H9 (cell line): ENCODE data around the gene CMTM4. TPM values are rescaled to one million over a fixed set of nuclear protein-coding genes. Genes with fewer than 3 reads are reported as not detected.

Experiments
- DNase-seq: peaks from one replicate; pipeline ENCODE4 v3.0.0-alpha.2; 2017
- H2AFZ ChIP-seq: one replicate; pipeline ENCODE4 v1.6.1; 2013; ENCODE audit warnings: mild to moderate bottlenecking, low read length, control low read depth, moderate library complexity
- H2AK5ac ChIP-seq: 2 replicates; pipeline ENCODE4 v1.6.1; 2013; ENCODE audit warnings: low read length, control low read depth, mixed read lengths; ENCODE audit not compliant: insufficient read length
- H2BK120ac ChIP-seq: one replicate; pipeline ENCODE4 v1.6.1; 2013; ENCODE audit warnings: low read depth, mild to moderate bottlenecking, low read length, control low read depth, inconsistent platforms; ENCODE audit not compliant: poor library complexity, severe bottlenecking
- H2BK12ac ChIP-seq: 2 replicates; pipeline ENCODE4 v1.6.1; 2013; ENCODE audit warnings: low read length, control low read depth, mixed read lengths, low read depth; ENCODE audit not compliant: insufficient read length
- H2BK15ac ChIP-seq: 2 replicates; pipeline ENCODE4 v1.6.1; 2013; ENCODE audit warnings: low read depth, low read length, control low read depth
- H2BK20ac ChIP-seq: one replicate; pipeline ENCODE4 v1.6.1; 2013; ENCODE audit warnings: low read depth, mild to moderate bottlenecking, low read length, control low read depth, inconsistent platforms; ENCODE audit not compliant: poor library complexity, severe bottlenecking
- H2BK5ac ChIP-seq: 2 replicates; pipeline ENCODE4 v1.6.1; 2013; ENCODE audit warnings: low read length, control low read depth, mixed read lengths; ENCODE audit not compliant: insufficient read length
- H3K14ac ChIP-seq: 2 replicates; pipeline ENCODE4 v1.6.1; 2013; ENCODE audit warnings: low read length, control low read depth; ENCODE audit not compliant: insufficient read depth
- H3K18ac ChIP-seq: 2 replicates; pipeline ENCODE4 v1.6.1; 2013; ENCODE audit warnings: low read depth, mild to moderate bottlenecking, mixed read lengths, low read length, control low read depth; ENCODE audit not compliant: insufficient read length
- H3K23ac ChIP-seq: 2 replicates; pipeline ENCODE4 v1.6.1; 2013; ENCODE audit warnings: low read length, control low read depth, mixed read lengths, low read depth; ENCODE audit not compliant: insufficient read length
- H3K23me2 ChIP-seq: 2 replicates; pipeline ENCODE4 v1.6.1; 2013; ENCODE audit warnings: low read depth, mild to moderate bottlenecking, mixed read lengths, low read length, control low read depth; ENCODE audit not compliant: insufficient read length, poor library complexity, severe bottlenecking
- H3K27ac ChIP-seq: 2 replicates; pipeline ENCODE4 v1.5.1; 2013; ENCODE audit warnings: low read length, control low read depth, mixed read lengths, low read depth; ENCODE audit not compliant: insufficient read length
- H3K27me3 ChIP-seq: 2 replicates; pipeline ENCODE4 v1.6.1; 2013; ENCODE audit warnings: low read length, control low read depth, inconsistent platforms; ENCODE audit not compliant: insufficient read depth
- H3K4ac ChIP-seq: 2 replicates; pipeline ENCODE4 v1.6.1; 2013; ENCODE audit warnings: low read depth, mild to moderate bottlenecking, control low read depth, inconsistent platforms, low read length, moderate library complexity
- H3K4me1 ChIP-seq: 2 replicates; pipeline ENCODE4 v1.6.1; 2013; ENCODE audit warnings: low read length, control low read depth, inconsistent platforms; ENCODE audit not compliant: insufficient read depth
- H3K4me2 ChIP-seq: 2 replicates; pipeline ENCODE4 v1.6.1; 2013; ENCODE audit warnings: low read length, control low read depth, mixed read lengths; ENCODE audit not compliant: insufficient read length, insufficient read depth
- H3K56ac ChIP-seq: 2 replicates; pipeline ENCODE4 v1.6.1; 2013; ENCODE audit warnings: low read depth, mild to moderate bottlenecking, mixed read lengths, low read length, control low read depth; ENCODE audit not compliant: insufficient read length
- H3K79me1 ChIP-seq: 2 replicates; pipeline ENCODE4 v1.6.1; 2013; ENCODE audit warnings: low read depth, mild to moderate bottlenecking, moderate library complexity, low read length, control low read depth, inconsistent platforms; ENCODE audit not compliant: insufficient read depth, poor library complexity, severe bottlenecking
- H3K79me2 ChIP-seq: 2 replicates; pipeline ENCODE4 v1.6.1; 2013; ENCODE audit warnings: low read length, control low read depth, inconsistent platforms; ENCODE audit not compliant: insufficient read depth
- H3K9ac ChIP-seq: 2 replicates; pipeline ENCODE4 v1.6.1; 2013; ENCODE audit warnings: low read length, control low read depth, mixed read lengths; ENCODE audit not compliant: insufficient read length; ENCODE audit errors: extremely low read depth
- H3K9me3 ChIP-seq: one replicate; pipeline ENCODE4 v1.6.1; 2013; ENCODE audit warnings: low read depth, low read length, inconsistent platforms; ENCODE audit not compliant: control insufficient read depth
- H3T11ph ChIP-seq: one replicate; pipeline ENCODE4 v1.6.1; 2013; ENCODE audit warnings: mild to moderate bottlenecking, low read length, control low read depth, inconsistent platforms
- H4K20me1 ChIP-seq: one replicate; pipeline ENCODE4 v1.6.1; 2013; ENCODE audit not compliant: control insufficient read depth, insufficient read length, insufficient read depth
- H4K5ac ChIP-seq: 2 replicates; pipeline ENCODE4 v1.6.1; 2013; ENCODE audit warnings: low read depth, mild to moderate bottlenecking, mixed read lengths, low read length, control low read depth; ENCODE audit not compliant: insufficient read length
- H4K8ac ChIP-seq: replicated peaks from 2 replicates; pipeline ENCODE4 v1.6.1; 2013; ENCODE audit warnings: low read length, control low read depth, mixed read lengths, low read depth; ENCODE audit not compliant: insufficient read length
- H4K91ac ChIP-seq: 2 replicates; pipeline ENCODE4 v1.6.1; 2013; ENCODE audit warnings: low read depth, mild to moderate bottlenecking, moderate library complexity, mixed read lengths, low read length, control low read depth; ENCODE audit not compliant: insufficient read length
- H3K27ac Mint-ChIP-seq, 3 experiments: 2 replicates in 2 of 3; 3 replicates in 1 of 3; pipeline ENCODE4 v1.8.0; 2020 to 2021; ENCODE audit warnings: mixed read lengths in 3 of 3, mild to moderate bottlenecking in 1 of 3, moderate library complexity in 1 of 3
- H3K27me3 Mint-ChIP-seq: 2 replicates; pipeline ENCODE4 v1.8.0; 2021; ENCODE audit warnings: low read depth, mild to moderate bottlenecking, moderate library complexity, mixed read lengths
- H3K36me3 Mint-ChIP-seq, 3 experiments: 2 replicates in 2 of 3; 3 replicates in 1 of 3; pipeline ENCODE4 v1.8.0; 2020 to 2021; ENCODE audit warnings: low read depth in 3 of 3, mixed read lengths in 3 of 3; ENCODE audit not compliant: insufficient read depth in 1 of 3
- H3K4me1 Mint-ChIP-seq, 2 experiments: 2 replicates each; pipeline ENCODE4 v1.8.0; 2020; ENCODE audit warnings: mixed read lengths in 2 of 2
- H3K4me3 Mint-ChIP-seq, 2 experiments: 2 replicates in 1 of 2; 3 replicates in 1 of 2; pipeline ENCODE4 v1.8.0; 2020 to 2021; ENCODE audit warnings: mild to moderate bottlenecking in 2 of 2, mixed read lengths in 2 of 2, moderate library complexity in 1 of 2
- H3K9me3 Mint-ChIP-seq, 2 experiments: 2 replicates in 1 of 2; 3 replicates in 1 of 2; pipeline ENCODE4 v1.8.0; 2020; ENCODE audit warnings: mild to moderate bottlenecking in 2 of 2, mixed read lengths in 2 of 2, moderate library complexity in 1 of 2
- WGBS: extraction: QIAGEN DNeasy Blood & Tissue Kit; methylation state at CpG from one replicate; pipeline ENCODE4 v1.1.7; 2013; ENCODE audit warnings: missing lambda C conversion rate, low lambda C conversion rate, mixed read lengths; ENCODE audit not compliant: insufficient read length; ENCODE audit errors: extremely low coverage; 5-methylcytosine and 5-hydroxymethylcytosine counted together
- total RNA-seq: library from RNA; stranded (reverse); gene quantifications from 2 replicates; pipeline ENCODE4 v1.2.1, GENCODE V29; 2021
- TF ChIP-seq, protein P1 (sequence below): fragments of 200-600 bp; sonication (generic); conservative IDR thresholded peaks from 3 replicates; pipeline ENCODE4 v1.8.0; 2021; ENCODE audit warnings: antibody characterized with exemption, mild to moderate bottlenecking

CMTM4 gene
- total RNA-seq, 1 experiment from 2014 or later, result 40.5 TPM

DNA sequence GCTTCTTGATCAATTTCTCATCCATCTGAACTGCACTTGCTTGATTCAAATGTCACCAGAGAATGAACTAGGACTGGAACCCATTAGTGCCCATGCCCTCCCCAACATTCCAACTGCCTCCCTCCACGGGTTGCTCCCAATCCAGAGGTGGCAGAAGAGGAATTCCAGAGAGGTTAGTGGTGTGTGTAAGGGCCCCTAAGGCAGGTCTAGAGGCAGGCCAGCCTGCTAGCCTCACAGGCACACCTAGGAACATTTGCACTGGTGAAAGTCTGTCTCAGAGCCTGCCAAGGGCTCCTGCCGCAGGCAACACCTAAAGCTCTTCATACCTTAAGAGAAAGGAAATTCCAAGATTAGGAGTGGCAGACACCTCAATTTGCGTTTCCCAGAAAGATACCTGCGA lies 21.2 kb upstream of the CMTM4 start:
- H3K4me2 ChIP-seq, result no peak overlapping the region
- no peak overlapping the region for H2BK5ac ChIP-seq
- H3K27me3 ChIP-seq, result no peaks in the 10 kb centered on the region
- TF ChIP-seq, protein P1, sequence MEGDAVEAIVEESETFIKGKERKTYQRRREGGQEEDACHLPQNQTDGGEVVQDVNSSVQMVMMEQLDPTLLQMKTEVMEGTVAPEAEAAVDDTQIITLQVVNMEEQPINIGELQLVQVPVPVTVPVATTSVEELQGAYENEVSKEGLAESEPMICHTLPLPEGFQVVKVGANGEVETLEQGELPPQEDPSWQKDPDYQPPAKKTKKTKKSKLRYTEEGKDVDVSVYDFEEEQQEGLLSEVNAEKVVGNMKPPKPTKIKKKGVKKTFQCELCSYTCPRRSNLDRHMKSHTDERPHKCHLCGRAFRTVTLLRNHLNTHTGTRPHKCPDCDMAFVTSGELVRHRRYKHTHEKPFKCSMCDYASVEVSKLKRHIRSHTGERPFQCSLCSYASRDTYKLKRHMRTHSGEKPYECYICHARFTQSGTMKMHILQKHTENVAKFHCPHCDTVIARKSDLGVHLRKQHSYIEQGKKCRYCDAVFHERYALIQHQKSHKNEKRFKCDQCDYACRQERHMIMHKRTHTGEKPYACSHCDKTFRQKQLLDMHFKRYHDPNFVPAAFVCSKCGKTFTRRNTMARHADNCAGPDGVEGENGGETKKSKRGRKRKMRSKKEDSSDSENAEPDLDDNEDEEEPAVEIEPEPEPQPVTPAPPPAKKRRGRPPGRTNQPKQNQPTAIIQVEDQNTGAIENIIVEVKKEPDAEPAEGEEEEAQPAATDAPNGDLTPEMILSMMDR, result no peak
- no peak overlapping the region for H2BK20ac ChIP-seq
- no peak overlapping the region for H3K18ac ChIP-seq
- no peaks in the 10 kb centered on the region for H3K4me1 ChIP-seq
- Mint-ChIP-seq H3K4me3 (no peak overlapping the region), H3K9me3 (peaks cover 0 to under 1% of the 10 kb centered on the region in 2 experiments; a peak in 2 of 5 replicates), H3K27ac (peak overlapping the region in 2 of 3 experiments; percentile 28 to 76; a peak in 1 of 7 replicates), H3K4me1 (peaks cover 0 to 6% of the 10 kb centered on the region in 2 experiments; a peak in 1 of 4 replicates), H3K27me3 (no peaks in the 10 kb centered on the region), H3K36me3 (peaks cover 6 to 40% (median 19%) of the 10 kb centered on the region in 3 experiments; a peak in 6 of 7 replicates)
- H3K4ac ChIP-seq, result no peak overlapping the region
- H3K23ac ChIP-seq, result no peak overlapping the region
- H3K27ac ChIP-seq, result no peak overlapping the region
- no peak overlapping the region for H4K5ac ChIP-seq
- H4K8ac ChIP-seq, result no peak overlapping the region
- H2BK12ac ChIP-seq, result no peak overlapping the region
- H2AFZ ChIP-seq, result no peak overlapping the region
- H3K14ac ChIP-seq, result no peak overlapping the region
- H3K9me3 ChIP-seq, result no peaks in the 10 kb centered on the region
- no peak overlapping the region for H3K56ac ChIP-seq
- H3K23me2 ChIP-seq, result no peaks in the 10 kb centered on the region
- no peak for DNase-seq
- no peaks in the 10 kb centered on the region for H3K79me2 ChIP-seq
- no CpG with 5 or more reads among the region's 4 CpGs for WGBS
- no peak overlapping the region for H4K91ac ChIP-seq
- H3K79me1 ChIP-seq, result no peaks in the 10 kb centered on the region
- H2BK120ac ChIP-seq, result no peak overlapping the region
- H4K20me1 ChIP-seq, result no peaks in the 10 kb centered on the region
- no peak overlapping the region for H3K9ac ChIP-seq
- no peak overlapping the region for H3T11ph ChIP-seq
- H2AK5ac ChIP-seq, result no peak overlapping the region
- no peak overlapping the region for H2BK15ac ChIP-seq
